Breast epithelium (tissue), 3 donors: Measurements from ENCODE around the gene TMEFF2.

Source experiments
- POLR2A ChIP-seq: fragments of 450-650 bp; IDR thresholded peaks from one replicate; pipeline ENCODE4 v1.6.1; 2016; ENCODE audit warnings: antibody characterized with exemption, mild to moderate bottlenecking, moderate library complexity
- POLR2AphosphoS5 ChIP-seq, 3 donors: sonication (generic); formaldehyde crosslinking; IDR thresholded peaks; one replicate each; pipeline ENCODE4 v1.6.1; 2017; ENCODE audit warnings: antibody characterized with exemption in 3 of 3
- TF ChIP-seq, protein P1 (sequence below), 3 donors: fragments of 450-650 bp; IDR thresholded peaks; one replicate each; pipeline ENCODE4 v1.5.1; 2016 to 2017; ENCODE audit warnings: antibody characterized with exemption in 3 of 3, mild to moderate bottlenecking in 3 of 3, moderate library complexity in 3 of 3

DNA sequence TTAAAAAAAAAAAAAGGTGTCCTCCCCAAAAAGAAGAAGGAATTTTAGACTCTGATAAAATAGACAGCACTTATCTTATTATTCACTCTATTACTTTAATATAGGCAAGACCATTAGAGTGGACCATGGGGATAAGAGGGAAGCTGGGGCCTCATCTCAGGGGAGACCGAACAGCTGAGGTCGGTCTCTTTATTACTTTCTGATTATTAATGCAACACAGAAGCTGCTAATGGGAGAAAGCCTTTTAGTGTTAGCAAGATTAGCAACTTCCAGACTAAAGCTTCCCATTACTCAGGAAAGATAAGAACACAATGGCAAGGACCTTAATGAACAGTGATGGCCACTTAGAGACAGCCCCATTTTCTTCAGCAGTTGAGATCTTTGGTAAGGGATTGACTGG, 135.5 kb downstream of the TMEFF2 start:
- TF ChIP-seq POLR2A (no peak), POLR2AphosphoS5 (IDR thresholded peaks at IDR 0.05) (no peak)
- TF ChIP-seq, protein P1, sequence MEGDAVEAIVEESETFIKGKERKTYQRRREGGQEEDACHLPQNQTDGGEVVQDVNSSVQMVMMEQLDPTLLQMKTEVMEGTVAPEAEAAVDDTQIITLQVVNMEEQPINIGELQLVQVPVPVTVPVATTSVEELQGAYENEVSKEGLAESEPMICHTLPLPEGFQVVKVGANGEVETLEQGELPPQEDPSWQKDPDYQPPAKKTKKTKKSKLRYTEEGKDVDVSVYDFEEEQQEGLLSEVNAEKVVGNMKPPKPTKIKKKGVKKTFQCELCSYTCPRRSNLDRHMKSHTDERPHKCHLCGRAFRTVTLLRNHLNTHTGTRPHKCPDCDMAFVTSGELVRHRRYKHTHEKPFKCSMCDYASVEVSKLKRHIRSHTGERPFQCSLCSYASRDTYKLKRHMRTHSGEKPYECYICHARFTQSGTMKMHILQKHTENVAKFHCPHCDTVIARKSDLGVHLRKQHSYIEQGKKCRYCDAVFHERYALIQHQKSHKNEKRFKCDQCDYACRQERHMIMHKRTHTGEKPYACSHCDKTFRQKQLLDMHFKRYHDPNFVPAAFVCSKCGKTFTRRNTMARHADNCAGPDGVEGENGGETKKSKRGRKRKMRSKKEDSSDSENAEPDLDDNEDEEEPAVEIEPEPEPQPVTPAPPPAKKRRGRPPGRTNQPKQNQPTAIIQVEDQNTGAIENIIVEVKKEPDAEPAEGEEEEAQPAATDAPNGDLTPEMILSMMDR (IDR thresholded peaks at IDR 0.05), result no peak
